ENCODE measurements around the gene SORCS2.
"Not testable (repeated sequence)": the region's sequence is repeated elsewhere in the genome, so short reads cannot be mapped to it uniquely, and the experiment has no call there.

Gene SORCS2

GRCh38 chr4:7434141-7434765 lies 241.9 kb downstream of the SORCS2 start:
- no peak for DNase-seq

GRCh38 chr4:7434766-7435150 lies 242.4 kb downstream of the SORCS2 start, which contains the start of gene PSAPL1:
Gene PSAPL1, minus strand, starts transcription at chr4:7434930. Its CDS starts 51 bp downstream, at chr4:7434879.
- no peak for DNase-seq

- no peak for DNase-seq
Measured at GRCh38 chr4:7435471-7436061, 243.2 kb downstream of the SORCS2 start.

DNA sequence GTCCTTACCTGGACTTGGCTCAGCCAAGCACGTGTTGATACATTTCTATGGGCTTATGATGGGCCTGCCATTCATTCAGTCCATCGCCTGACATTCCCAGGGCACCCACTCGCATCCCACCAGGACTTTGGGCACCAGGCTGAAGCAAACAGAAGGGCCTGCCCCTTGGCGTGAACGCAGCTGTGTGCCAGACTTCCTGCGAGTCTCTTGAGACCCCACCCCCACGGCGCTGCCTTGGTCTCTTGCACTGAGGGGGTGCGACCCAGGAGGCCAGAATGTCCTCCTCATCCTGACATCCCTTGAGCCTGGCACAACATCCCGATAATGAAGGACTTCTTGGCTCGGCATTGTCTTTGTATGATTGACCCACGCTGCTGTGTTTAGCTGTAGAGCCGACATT lies 243.9 kb downstream of the SORCS2 start:
- DNase-seq, result no peak

DNA sequence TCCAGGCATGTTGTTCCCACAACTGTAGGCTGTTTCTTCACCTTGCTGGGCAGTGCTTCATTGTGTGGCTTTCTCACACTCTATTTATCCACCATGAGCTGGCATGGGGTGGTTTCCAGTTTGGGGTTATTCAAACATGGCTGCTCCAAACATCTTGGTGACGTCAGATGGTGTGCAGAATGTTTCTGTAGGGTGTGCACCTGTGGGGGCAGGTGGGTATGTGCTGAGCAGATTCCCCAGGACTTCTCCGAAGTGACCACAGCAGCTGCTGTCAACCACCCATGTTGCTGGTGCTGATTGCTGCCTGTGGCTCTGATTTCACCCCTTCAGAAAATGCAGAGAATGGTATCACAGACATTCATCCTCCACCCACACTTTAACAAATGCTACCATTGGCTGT lies 247.4 kb downstream of the SORCS2 start:
- no peak for DNase-seq

GRCh38 chr4:7441201-7441600 lies 248.9 kb downstream of the SORCS2 start:
- no peak for DNase-seq

DNA sequence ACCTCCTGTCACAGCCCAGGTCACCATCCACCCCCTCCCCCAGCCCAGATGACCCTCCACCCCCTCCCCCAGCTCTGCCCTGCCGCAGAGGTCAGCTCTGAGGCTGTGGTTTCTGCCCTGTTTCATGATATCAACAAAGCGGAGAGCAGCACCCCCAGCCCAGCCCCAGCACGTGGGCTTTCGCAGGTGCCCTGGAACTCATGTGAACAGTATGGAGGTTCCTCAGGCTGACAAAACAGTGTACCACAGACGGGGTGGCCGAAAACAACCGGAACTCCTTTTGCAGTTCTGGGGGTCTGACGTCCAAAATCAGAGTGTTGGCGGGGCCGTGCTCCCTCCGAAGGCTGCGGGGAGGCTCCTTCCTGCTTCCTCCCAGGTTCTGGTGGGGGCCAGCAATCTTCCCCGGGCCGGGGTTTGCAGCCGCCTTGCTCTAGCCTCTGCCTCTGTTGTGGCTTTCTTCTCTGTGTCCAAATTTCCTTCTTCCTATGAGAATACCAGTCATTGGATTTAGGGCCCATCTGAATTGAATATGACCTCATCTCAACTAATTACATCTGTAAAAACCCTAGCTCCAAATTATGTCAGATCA lies 250.3 kb downstream of the SORCS2 start:
- no peak for DNase-seq

DNA sequence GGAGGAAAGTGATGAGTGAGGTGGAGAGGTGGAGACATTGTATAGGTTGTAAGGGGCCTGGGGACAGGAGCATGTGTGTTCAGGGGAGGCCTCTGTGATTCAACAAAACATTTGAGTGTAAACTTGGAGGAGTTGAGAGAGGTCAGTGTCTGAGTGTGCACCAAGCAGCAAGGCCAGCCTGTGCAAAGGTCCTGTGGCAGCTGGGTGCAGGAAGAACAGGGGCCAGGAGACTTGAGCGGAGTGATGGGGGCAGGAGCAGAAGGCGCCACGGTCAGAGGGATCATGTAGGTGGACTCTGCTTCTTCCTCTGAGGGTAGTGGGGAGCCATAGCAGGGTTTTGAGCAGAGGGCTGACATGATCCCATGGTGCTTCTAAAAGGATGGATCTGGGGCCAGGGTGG lies 252.0 kb downstream of the SORCS2 start:
- no peak for DNase-seq

GRCh38 chr4:7444731-7445130 lies 252.4 kb downstream of the SORCS2 start:
- DNase-seq, result no peak

DNA sequence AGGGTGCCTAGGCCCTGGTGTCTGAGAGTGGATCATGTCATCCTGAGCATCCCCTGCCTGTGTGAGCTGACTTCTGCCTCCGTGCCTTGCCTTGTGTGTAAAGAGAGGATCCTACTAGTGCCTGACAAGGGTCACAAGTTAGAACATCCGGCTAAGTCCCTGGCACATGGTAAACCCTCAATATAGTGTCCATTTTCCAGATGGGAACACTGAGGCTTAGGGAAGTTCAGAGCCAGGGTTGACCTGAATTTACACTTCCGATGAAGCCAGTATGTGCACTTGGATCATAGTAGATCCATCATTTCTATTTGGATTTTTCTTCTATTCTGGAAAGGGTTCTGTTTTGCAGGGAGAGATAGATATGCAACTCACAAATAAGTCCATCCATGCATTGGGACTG lies 254.9 kb downstream of the SORCS2 start:
- no peak for DNase-seq

- no peak for DNase-seq
Measured at GRCh38 chr4:7448036-7448435, 255.7 kb downstream of the SORCS2 start.

DNA sequence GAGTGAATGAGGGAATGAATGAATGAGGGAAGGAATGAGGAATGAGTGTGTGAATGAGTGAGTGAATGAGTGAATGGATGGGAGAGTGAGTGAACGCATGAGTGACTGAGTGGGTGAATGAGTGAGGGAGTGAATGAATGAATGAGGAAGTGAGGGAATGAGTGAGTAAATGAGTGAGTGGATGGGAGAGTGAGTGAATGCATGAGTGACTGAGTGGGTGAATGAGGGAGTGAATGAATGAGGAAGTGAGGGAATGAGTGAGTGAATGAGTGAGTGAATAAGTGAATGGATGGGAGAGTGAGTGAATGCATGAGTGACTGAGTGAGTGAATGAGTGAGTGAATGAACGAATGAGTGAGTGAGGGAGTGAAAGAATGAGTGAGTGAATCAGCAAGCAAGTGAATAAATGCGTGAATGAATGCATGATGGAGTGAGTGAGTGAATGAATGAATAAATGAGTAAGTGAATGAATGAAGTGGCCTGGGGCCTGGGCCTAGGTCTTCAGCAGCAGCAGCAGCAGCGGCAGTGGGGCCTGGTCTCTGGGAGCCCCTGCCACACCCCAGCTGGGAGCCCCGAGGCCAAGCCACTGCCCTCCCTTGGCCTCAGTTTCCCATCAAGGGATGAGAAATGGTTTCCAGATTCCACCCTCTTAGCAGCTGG lies 258.6 kb downstream of the SORCS2 start:
- no peak for DNase-seq

- DNase-seq, result no peak
Measured at GRCh38 chr4:7451434-7451789, 259.1 kb downstream of the SORCS2 start.

DNA sequence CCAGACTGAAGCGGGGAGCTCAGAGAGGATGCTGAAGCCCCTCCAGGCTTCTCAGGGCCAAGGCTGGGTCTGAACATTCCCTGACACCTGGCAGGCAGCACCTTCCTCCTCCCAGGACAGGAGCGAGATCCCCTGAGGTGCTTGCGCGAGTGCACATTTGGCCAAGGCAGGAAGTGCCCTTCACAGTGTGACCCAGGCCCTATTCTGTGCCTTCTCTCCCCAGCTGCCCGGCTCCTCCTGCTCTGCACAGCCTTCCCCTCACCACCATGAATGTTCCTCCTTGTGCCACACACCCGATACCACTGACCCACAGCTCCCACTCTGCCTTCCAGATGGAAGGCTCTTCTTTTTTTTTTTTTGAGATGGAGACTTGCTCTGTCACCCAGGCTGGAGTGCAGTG lies 259.5 kb downstream of the SORCS2 start:
- no peak for DNase-seq

DNA sequence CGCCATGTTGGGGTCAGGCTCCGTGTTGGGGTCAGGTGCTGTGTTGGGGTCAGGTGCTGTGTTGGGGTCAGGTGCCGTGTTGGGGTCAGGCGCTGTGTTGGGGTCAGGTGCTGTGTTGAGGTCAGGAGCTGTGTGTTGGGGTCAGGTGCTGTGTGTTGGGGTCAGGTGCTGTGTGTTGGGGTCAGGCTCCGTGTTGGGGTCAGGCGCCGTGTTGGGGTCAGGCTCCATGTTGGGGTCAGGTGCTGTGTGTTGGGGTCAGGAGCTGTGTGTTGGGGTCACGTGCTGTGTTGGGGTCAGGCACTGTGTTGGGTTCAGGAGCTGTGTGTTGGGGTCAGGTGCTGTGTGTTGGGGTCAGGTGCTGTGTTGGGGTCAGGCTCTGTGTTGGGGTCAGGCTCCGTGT lies 260.5 kb downstream of the SORCS2 start:
- not testable (repeated sequence) for DNase-seq

GRCh38 chr4:7457201-7458065 lies 265.1 kb downstream of the SORCS2 start:
- DNase-seq, result no peak

DNA sequence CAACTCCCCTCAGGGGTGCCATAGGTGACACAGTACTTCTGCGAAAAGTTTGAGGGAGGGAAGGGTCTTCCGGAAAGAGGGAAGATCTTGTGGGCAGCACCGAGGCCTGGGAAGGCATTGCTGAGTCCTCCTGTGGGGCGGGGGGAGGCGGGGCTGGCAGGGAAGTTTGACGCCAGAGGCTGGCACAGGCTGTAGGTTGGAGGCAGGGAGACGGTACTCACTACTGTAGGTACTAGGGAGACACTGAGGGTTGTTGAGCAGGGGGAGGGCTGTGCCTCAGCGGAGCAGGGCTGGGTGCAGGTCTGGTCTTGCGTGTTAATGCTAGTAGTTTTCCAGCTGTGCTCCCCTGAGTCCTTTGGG lies 265.7 kb downstream of the SORCS2 start:
- no peak for DNase-seq

DNA sequence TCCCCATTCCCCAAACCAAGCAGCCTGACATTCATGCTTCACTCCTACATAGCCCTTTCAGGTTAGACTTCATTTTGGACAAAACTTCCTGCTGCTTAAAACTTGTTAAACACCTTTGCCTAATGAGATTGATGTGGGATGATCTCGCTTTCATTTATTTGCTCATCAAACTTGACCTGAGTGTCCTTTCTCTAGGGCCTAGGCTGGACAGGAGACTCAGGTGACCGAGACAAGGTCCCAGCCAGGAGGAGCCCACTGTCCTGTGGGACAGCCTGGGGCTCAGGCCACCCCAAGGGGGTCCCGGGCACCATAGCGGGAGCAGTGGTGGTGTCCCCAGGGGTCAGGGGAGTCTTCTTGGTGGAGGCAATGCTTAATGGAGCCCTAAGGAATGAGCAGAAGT lies 266.1 kb downstream of the SORCS2 start:
- DNase-seq, result no peak

GRCh38 chr4:7459471-7459870 lies 267.1 kb downstream of the SORCS2 start:
- DNase-seq, result no peak

- no peak for DNase-seq
Measured at GRCh38 chr4:7460566-7460965, 268.2 kb downstream of the SORCS2 start.

GRCh38 chr4:7461230-7461629 lies 268.9 kb downstream of the SORCS2 start:
- no peak for DNase-seq

- no peak for DNase-seq
Measured at GRCh38 chr4:7462509-7462971, 270.2 kb downstream of the SORCS2 start.

GRCh38 chr4:7463566-7464258 lies 271.4 kb downstream of the SORCS2 start:
- DNase-seq, result no peak

Data from activated CD4-positive, alpha-beta T cell treated with anti-CD3 and anti-CD28 coated beads for 4 hours (primary cell).